BLaER1 (cell line): ENCODE measurements around the gene MXI1.

ENCODE experiments used
- H3K27ac ChIP-seq: shearing (Covaris generic); formaldehyde crosslinking; 2 replicates; pipeline ENCODE4 v1.8.1; 2022
- H3K27me3 ChIP-seq: shearing (Covaris generic); formaldehyde crosslinking; 2 replicates; pipeline ENCODE4 v1.8.1; 2022
- H3K36me3 ChIP-seq: shearing (Covaris generic); formaldehyde crosslinking; 2 replicates; pipeline ENCODE4 v1.8.1; 2022
- H3K4me1 ChIP-seq: shearing (Covaris generic); formaldehyde crosslinking; 2 replicates; pipeline ENCODE4 v1.8.1; 2022
- H3K4me2 ChIP-seq: shearing (Covaris generic); formaldehyde crosslinking; 2 replicates; pipeline ENCODE4 v1.8.1; 2022
- H3K4me3 ChIP-seq: shearing (Covaris generic); formaldehyde crosslinking; 2 replicates; pipeline ENCODE4 v1.8.1; 2022
- H3K9ac ChIP-seq: shearing (Covaris generic); formaldehyde crosslinking; 2 replicates; pipeline ENCODE4 v1.8.1; 2022
- H3K9me3 ChIP-seq: shearing (Covaris generic); formaldehyde crosslinking; 2 replicates; pipeline ENCODE4 v1.8.1; 2022
- H4K20me1 ChIP-seq: shearing (Covaris generic); formaldehyde crosslinking; 2 replicates; pipeline ENCODE4 v1.8.1; 2022
- Cebpa-rat ChIP-seq: shearing (Covaris generic); IDR thresholded peaks from 2 replicates; pipeline ENCODE4 v1.8.1; 2022

Gene MXI1

DNA sequence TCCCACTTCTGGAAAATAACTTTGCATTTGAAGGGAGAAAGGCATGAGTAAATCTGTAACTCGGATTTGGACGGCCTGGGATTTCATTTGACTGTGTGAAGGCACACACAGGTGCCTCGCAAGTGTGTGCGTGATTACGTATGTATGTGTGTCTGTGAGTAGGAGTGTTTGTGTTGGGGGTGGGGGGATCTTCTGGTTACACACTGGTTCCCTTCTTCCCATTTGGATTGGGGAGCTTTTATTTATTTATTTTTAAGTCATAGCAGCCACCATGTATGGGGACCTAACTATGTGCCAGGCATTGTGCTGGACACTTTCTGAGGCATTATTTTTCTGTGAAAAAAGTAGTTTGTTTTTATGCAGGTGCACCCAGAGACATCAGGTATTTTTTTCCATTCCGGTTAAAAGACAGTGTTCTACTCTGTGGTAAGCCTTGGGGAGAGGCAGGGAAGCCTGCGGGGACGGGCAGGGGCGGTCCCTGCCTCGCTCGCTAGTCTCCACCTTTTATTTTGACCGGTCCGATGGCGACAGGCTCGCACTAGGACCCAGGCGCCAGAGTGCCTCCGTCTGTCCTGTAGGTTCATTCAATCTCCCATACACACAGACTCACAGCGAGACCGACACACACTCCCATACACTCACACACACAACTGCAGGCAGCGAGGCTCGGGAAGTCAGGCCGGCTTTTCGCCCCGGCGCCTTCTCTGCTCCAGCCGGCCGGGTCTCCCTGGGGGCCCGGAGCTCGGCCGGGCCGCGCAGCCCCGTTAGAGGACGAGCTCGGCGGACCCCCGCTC lies at the start of gene MXI1:
TSS of gene MXI1 (plus strand) at position 595 of the 794 bp plus-strand sequence. CDS start 204 bp downstream, outside the sequence.
- no peak for TF ChIP-seq Cebpa-rat
- peak within 1 kb of the TSS; percentile 96 for H3K4me2 ChIP-seq
- H3K9me3 ChIP-seq: no peaks in the 10 kb centered on the region
- peak within 1 kb of the TSS; percentile 69 for H3K27ac ChIP-seq
- H3K36me3 ChIP-seq: no peaks in the 10 kb centered on the region
- H3K27me3 ChIP-seq: no peaks in the 10 kb centered on the region
- H3K9ac ChIP-seq: peak within 1 kb of the TSS; percentile 90
- peak within 1 kb of the TSS; percentile 81 for H3K4me3 ChIP-seq
- H3K4me1 ChIP-seq: peaks cover 18% of the 10 kb centered on the region
- H4K20me1 ChIP-seq: peaks cover 7% of the 10 kb centered on the region

DNA sequence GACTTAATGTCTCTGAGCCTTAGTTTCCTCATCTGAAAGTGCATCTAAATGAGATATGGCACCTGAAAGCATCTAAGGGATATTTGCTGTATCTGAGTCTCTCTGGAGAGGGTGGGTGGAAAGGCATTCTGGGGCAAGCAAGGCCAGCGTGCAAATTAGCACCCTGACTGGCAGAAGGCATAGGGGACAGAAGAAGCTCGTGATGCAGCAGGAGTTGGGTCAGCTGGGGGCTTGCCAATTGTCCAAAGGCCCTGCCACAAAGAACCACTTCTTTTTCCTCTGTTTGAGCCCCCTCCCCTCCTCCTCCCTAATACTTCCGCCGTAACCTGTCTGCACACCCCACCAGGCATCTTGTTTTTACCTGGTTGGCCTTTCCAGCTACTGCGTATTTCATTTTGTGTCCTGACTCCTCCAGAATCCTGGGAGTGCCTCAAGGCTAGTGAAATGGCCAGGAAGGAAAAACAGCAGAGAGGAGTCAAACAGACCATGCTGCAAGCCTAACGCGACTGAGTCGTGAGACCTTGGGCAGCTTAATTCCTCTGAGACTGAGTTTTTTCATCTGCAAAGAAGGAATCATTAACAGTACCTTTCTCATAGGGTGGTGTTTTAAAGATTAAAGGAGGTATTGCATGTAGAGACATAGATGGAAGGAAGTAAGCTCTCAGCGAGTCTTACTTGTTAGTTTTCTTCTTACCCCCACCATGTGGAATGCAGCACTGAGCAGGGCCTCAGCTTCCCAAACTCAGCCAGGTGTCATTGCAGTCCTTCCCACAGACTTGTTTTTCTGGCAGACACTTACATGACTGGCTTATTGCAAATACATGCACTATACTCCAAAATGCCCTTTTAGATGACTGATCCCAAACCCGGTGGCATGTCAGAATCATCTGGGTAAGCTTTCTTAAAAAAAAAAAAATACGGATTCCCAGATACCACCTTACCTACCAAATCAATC lies 49.1 kb upstream of the MXI1 start:
- peaks cover 47% of the 10 kb centered on the region for H3K4me1 ChIP-seq
- TF ChIP-seq Cebpa-rat: no peak
- peak overlapping the region; percentile 88; the same call in 1 of the 2 replicates for H3K4me2 ChIP-seq

DNA sequence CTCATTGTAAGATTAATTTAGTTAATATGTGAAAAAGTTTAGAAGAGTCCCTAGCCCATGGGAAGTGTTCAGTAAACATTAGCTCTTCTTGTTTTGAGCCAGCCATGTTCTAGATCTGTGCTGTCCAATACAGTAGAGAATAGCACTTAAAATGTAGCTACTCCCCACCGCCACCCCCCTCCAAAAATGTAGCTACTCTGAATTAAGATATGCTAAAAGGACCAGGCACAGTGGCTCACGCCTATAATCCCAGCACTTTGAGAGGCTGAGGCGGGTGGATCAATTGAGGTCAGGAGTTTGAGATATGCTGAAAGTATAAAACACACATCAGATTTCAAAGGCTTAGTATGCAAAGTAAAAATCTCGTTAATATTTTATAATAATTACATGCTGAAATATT lies 47.3 kb upstream of the MXI1 start:
- Histone ChIP-seq H3K9ac (no peak overlapping the region), H4K20me1 (peaks cover 36% of the 10 kb centered on the region), H3K4me2 (no peak overlapping the region), H3K36me3 (no peaks in the 10 kb centered on the region), H3K4me3 (no peak overlapping the region), H3K27ac (no peak overlapping the region), H3K27me3 (peaks cover 32% of the 10 kb centered on the region), H3K9me3 (no peaks in the 10 kb centered on the region), H3K4me1 (peaks cover 37% of the 10 kb centered on the region)
- TF ChIP-seq Cebpa-rat: no peak

More for the DNA sequence above, 49.1 kb upstream of the MXI1 start:
- H3K36me3 ChIP-seq: no peaks in the 10 kb centered on the region
- H3K9ac ChIP-seq: no peak overlapping the region
- H3K27ac ChIP-seq: no peak overlapping the region
- H3K27me3 ChIP-seq: peaks cover 30% of the 10 kb centered on the region
- H3K9me3 ChIP-seq: no peaks in the 10 kb centered on the region
- H4K20me1 ChIP-seq: peaks cover 35% of the 10 kb centered on the region
- no peak overlapping the region for H3K4me3 ChIP-seq

DNA sequence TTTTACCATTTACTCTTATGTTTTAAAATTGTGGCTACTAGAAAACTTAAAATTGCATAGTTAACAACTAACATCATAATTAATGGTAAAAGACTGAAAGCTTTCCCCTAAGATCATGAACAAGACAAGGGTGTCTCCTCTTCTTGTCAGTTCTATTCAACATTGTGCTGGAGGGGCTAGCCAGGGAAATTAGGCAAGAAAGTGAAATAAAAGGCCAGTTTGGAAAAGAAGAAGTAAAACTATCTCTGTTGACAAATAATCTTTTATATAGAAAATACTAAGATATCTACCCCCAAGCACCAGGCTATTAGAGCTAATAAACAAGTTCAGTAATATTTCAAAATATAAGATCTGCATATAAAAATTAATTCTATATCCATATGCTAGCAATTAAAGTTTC lies 46.9 kb upstream of the MXI1 start:
- Histone ChIP-seq H3K4me1 (peaks cover 37% of the 10 kb centered on the region), H3K4me2 (no peak overlapping the region), H3K9ac (no peak overlapping the region), H4K20me1 (peaks cover 36% of the 10 kb centered on the region), H3K9me3 (no peaks in the 10 kb centered on the region), H3K4me3 (no peak overlapping the region), H3K27ac (no peak overlapping the region), H3K36me3 (no peaks in the 10 kb centered on the region), H3K27me3 (peaks cover 32% of the 10 kb centered on the region)
- no peak for TF ChIP-seq Cebpa-rat

DNA sequence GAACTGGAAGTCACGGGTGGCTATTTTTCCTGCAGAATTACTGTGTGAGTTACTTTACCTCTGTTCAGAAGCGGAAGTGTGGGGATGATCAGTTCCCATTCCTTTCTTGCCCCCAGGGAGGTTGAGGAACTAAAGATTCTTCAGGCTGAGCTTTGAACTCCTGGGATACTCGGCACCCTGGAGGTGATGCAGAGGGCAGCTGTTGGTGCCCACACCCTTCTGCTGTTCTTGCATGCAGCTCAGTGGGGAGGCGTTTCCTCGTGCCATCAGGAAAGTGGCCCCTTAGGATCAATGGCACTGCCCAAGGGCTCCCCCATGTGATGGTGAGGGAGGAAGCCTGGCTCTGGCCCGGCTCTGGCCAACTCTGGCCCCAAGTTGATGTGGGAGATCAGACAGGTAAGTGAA lies 44.7 kb upstream of the MXI1 start:
- H3K4me1 ChIP-seq: peaks cover 17% of the 10 kb centered on the region
- H3K4me2 ChIP-seq: peak overlapping the region; percentile 45
- no peak for TF ChIP-seq Cebpa-rat
- H3K27ac ChIP-seq: no peak overlapping the region
- no peak overlapping the region for H3K4me3 ChIP-seq
- peaks cover 27% of the 10 kb centered on the region for H3K27me3 ChIP-seq
- H3K36me3 ChIP-seq: no peaks in the 10 kb centered on the region
- H3K9ac ChIP-seq: no peak overlapping the region
- no peaks in the 10 kb centered on the region for H3K9me3 ChIP-seq
- H4K20me1 ChIP-seq: peaks cover 17% of the 10 kb centered on the region

DNA sequence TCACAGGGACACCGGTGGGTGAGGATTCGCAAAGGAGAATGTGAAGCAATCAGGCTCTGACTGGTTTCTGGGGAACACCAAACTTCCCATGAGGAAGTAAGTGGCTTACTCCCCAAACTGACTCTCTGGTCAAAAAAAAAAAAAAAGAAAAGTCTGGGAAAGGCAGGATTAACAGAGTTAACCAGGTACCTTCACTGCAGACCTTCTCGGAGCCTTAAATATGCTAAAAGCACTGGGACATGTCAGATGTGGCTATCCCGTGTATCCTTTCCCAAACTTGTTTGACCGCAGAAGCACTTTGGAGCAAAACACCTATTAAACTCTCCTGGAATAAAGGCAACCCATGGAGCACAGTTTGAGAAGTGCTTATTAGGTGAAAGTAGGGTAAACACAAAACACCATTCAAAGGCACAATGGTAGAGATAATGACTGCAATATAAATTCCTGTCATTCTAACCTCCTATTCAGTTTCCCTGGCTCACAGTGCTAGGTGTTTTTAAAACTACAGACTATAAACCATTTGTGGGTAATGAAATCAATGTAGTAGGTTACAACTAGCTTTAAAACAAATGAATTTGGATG lies 44.1 kb upstream of the MXI1 start:
- Histone ChIP-seq H3K4me1 (peaks cover 17% of the 10 kb centered on the region), H3K4me2 (peak overlapping the region; percentile 45), H3K27me3 (peaks cover 27% of the 10 kb centered on the region), H3K4me3 (no peak overlapping the region), H3K27ac (no peak overlapping the region), H4K20me1 (peaks cover 11% of the 10 kb centered on the region), H3K36me3 (no peaks in the 10 kb centered on the region), H3K9ac (no peak overlapping the region), H3K9me3 (no peaks in the 10 kb centered on the region)
- no peak for TF ChIP-seq Cebpa-rat

DNA sequence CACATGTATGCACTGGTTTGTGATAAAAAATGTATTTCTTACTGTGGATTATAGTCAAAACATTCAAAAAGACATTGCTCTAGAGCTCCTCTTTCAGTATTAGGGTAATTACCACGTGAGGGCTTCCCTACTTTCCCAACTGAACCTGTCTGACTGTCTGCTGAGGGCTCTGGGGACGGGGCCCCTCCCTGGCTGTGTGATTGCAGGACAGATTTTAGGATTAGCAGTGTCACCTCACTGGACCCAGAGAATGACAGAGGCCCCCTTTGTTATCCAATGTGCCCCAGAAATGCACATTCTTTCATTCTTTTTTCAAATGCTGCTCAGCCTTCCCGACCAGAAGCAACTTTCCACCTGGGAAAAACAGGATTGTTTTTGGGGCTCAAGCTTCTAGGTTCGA lies 43.6 kb upstream of the MXI1 start:
- H3K4me1 ChIP-seq: peaks cover 20% of the 10 kb centered on the region
- H3K27ac ChIP-seq: no peak overlapping the region
- no peaks in the 10 kb centered on the region for H3K9me3 ChIP-seq
- peaks cover 9% of the 10 kb centered on the region; the same call in 1 of the 2 replicates for H4K20me1 ChIP-seq
- H3K4me3 ChIP-seq: no peak overlapping the region
- H3K36me3 ChIP-seq: no peaks in the 10 kb centered on the region
- no peak overlapping the region for H3K9ac ChIP-seq
- peaks cover 27% of the 10 kb centered on the region for H3K27me3 ChIP-seq
- H3K4me2 ChIP-seq: no peak overlapping the region
- no peak for TF ChIP-seq Cebpa-rat

DNA sequence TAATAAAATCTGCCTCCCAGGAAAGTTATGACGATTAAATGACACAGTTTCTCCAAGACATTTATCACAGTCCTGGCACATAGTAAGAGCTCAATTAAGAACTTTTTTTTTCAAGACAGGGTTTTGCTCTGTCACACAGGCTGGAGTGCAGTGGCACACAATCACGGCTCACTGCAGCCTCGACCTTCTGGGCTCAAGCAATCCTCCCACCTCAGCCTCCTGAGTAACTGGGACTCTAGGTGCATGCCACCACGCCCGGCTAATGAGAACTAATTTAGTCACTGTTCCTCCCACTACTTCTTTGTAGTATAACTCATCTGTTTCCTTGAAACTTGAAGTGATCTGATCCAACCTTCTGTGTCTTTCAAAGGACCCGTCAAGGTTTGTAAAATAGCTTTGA lies 42.2 kb upstream of the MXI1 start:
- no peaks in the 10 kb centered on the region for H3K9me3 ChIP-seq
- H4K20me1 ChIP-seq: peaks cover 9% of the 10 kb centered on the region; the same call in 1 of the 2 replicates
- TF ChIP-seq Cebpa-rat: no peak
- H3K4me1 ChIP-seq: peaks cover 25% of the 10 kb centered on the region
- no peak overlapping the region for H3K27ac ChIP-seq
- no peak overlapping the region for H3K9ac ChIP-seq
- no peak overlapping the region for H3K4me3 ChIP-seq
- no peak overlapping the region for H3K4me2 ChIP-seq
- H3K36me3 ChIP-seq: no peaks in the 10 kb centered on the region
- peaks cover 32% of the 10 kb centered on the region for H3K27me3 ChIP-seq

DNA sequence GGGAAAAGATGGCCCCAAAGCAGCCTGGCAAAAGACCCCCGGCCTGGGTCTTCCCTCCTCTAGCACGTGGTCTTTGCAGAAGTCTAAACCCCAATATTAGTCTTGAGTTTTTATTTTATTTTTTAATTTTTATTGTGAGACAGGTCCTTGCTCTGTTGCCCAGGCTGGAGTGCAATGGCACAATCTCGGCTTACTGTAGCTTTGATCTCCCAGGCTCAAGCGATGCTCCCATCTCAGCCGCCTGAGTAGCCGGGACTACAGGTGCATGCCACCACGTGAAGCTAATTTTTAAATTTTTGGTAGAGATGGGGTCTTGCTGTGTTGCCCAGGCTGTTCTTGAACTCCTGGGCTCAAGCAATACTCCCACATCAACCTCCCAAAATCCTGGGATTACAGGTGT lies 40.3 kb upstream of the MXI1 start:
- no peak overlapping the region for H3K4me2 ChIP-seq
- H3K36me3 ChIP-seq: no peaks in the 10 kb centered on the region
- H3K4me3 ChIP-seq: no peak overlapping the region
- TF ChIP-seq Cebpa-rat: no peak
- no peak overlapping the region for H3K27ac ChIP-seq
- no peaks in the 10 kb centered on the region for H3K9me3 ChIP-seq
- no peak overlapping the region for H3K9ac ChIP-seq
- peaks cover 44% of the 10 kb centered on the region for H3K27me3 ChIP-seq
- H4K20me1 ChIP-seq: peaks cover 9% of the 10 kb centered on the region; the same call in 1 of the 2 replicates
- peaks cover 25% of the 10 kb centered on the region for H3K4me1 ChIP-seq
